D721Med (cell line): ENCODE results near the gene GLYATL1.

Experiments
- DNase-seq: peaks from one replicate; pipeline ENCODE4 v3.0.0; 2011; ENCODE audit warnings: low spot score; ENCODE audit not compliant: insufficient read length
- FAIRE-seq: peaks from 2 replicates; lab custom pipeline; 2011; peaks lifted over from hg19 to GRCh38; lab: Jason Lieb, UNC
- TF ChIP-seq, protein P1 (sequence below): IDR thresholded peaks from 2 replicates; pipeline ENCODE4 v1.5.1; 2012; ENCODE audit warnings: mild to moderate bottlenecking, control low read depth; ENCODE audit not compliant: insufficient read depth; ENCODE audit errors: missing control alignments

GLYATL1 gene, protein sequence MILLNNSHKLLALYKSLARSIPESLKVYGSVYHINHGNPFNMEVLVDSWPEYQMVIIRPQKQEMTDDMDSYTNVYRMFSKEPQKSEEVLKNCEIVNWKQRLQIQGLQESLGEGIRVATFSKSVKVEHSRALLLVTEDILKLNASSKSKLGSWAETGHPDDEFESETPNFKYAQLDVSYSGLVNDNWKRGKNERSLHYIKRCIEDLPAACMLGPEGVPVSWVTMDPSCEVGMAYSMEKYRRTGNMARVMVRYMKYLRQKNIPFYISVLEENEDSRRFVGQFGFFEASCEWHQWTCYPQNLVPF

DNA sequence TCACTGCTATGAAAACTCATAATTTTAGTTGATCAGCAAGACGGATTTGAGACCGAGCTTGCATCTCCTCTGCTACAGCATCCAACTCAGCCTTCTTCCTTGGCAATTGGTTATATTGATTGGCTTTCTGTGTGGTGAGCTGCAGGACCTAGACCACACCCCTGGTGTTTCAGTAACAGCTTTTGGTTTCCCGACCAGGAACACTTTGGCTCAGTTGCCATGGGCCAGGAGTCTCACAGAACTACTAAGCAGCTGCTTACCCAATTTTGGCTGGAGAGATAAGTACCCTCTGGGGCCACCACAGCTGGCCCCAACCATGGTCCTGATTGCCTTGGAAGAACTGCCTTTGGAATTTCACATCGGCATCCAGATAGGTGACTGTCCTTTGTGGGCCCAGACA lies at the start of gene GLYATL1:
TSS of gene GLYATL1 (plus strand) at position 212 of the 400 bp plus-strand sequence. CDS start 7,600 bp downstream, outside the sequence.
- TF ChIP-seq, protein P1, sequence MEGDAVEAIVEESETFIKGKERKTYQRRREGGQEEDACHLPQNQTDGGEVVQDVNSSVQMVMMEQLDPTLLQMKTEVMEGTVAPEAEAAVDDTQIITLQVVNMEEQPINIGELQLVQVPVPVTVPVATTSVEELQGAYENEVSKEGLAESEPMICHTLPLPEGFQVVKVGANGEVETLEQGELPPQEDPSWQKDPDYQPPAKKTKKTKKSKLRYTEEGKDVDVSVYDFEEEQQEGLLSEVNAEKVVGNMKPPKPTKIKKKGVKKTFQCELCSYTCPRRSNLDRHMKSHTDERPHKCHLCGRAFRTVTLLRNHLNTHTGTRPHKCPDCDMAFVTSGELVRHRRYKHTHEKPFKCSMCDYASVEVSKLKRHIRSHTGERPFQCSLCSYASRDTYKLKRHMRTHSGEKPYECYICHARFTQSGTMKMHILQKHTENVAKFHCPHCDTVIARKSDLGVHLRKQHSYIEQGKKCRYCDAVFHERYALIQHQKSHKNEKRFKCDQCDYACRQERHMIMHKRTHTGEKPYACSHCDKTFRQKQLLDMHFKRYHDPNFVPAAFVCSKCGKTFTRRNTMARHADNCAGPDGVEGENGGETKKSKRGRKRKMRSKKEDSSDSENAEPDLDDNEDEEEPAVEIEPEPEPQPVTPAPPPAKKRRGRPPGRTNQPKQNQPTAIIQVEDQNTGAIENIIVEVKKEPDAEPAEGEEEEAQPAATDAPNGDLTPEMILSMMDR = no peak
- FAIRE-seq (no peak), DNase-seq (no peak)

DNA sequence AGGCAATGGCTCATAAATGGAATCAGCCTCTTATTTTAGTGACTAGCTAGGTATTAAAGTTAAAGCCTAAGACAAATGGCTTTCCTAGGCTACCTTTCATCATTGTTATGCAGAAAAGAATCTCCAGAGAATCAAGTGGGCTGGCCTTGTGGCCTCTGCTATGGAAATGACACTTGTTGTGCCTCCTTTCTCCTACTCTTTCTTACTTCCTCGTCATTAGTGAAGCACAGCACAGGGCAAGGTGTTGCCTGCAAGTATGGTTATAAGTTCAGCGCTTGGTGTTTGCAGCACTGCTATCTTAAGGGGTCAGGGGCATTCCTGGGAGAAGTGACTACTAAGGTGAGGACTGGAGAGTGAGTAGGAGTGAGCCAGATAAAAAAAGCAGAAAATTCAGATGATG lies 45.4 kb upstream of the GLYATL1 start:
- TF ChIP-seq, protein P1 = no peak
- DNase-seq (no peak), FAIRE-seq (no peak)

DNA sequence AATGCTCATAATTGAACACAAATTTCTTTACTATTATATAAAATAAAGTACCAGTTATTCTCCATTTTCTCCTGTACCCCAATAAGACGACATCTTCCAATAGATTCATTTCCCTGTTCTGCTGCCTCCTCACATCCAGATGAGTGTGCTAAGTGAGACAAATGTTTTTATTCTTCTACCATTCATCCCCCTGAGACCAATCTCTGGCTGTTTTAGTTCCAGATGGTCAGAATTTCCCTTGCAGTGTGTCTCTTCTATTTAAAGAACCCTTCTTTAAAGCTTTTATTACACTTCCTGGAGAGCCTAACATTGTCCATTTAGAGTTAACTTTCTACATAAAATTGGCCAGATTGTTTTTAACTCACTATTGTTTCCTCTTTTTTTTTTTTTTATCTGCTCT lies 41.2 kb upstream of the GLYATL1 start:
- TF ChIP-seq, protein P1 = no peak
- DNase-seq (no peak), FAIRE-seq (no peak)

DNA sequence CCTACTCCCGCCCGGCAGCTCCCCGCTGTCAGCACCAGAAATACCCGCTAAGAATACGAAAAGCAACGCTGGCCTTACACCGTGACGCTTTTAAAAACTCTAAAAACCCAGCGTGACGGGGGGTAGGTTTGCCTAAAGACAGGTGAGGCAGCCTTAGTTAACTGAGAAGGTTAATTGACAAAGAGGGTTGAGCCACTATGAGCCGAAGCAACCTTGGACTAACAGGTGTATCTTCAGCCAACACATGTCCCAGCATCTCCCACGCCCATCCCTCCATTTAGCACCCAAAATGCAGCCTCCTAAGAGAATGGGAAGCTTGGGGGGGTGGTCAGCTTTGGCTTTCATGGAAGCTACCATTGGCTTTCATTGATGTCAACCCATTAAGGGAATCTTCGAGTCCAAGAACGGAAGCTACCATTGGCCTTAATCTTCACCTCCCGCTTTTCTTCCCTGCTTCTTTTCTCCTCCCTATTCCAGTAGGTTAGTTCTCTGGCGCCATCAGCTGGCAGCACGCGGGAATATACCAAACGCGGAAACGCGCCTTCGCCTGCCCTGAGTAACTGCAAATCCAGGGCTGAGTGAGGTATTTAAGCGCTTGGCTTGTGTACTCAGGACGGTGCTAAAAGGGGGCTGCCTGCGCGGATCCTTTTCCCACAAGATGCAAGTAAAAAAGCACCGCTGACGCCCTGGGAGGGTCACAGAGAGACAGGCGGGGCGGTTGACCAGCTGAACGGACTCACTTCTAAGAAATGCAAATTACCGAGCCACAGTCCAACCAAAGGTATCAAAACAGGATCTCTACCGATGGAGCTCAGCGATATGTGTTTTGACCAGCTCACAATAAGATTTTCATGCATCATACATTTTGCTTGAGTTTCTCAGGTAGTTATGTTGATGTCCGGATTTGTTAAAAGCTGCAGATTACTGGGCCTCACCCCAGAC lies 38.5 kb upstream of the GLYATL1 start:
- no peak for FAIRE-seq
- TF ChIP-seq, protein P1 = peak; percentile 59
- DNase-seq = no peak

DNA sequence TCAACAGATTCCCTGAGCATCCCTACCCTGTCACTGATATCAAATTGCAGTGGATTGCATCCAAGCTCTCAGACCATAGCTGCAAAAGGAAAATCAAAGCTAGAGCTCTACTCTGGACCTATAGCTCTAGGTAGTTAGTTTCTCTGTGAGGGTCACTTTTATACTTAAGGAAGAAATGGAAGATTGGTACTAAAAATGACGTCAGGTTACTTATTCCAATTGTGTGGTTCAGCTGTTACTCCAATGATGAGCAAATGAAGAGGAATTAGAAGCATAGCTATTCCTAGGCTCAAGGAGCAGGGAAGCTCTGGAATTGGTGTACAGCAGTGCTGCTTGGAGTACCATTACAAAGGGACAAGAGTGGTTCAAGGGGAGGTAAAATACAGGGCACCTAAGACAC lies 36.4 kb upstream of the GLYATL1 start:
- TF ChIP-seq, protein P1 = no peak
- FAIRE-seq (no peak), DNase-seq (no peak)

DNA sequence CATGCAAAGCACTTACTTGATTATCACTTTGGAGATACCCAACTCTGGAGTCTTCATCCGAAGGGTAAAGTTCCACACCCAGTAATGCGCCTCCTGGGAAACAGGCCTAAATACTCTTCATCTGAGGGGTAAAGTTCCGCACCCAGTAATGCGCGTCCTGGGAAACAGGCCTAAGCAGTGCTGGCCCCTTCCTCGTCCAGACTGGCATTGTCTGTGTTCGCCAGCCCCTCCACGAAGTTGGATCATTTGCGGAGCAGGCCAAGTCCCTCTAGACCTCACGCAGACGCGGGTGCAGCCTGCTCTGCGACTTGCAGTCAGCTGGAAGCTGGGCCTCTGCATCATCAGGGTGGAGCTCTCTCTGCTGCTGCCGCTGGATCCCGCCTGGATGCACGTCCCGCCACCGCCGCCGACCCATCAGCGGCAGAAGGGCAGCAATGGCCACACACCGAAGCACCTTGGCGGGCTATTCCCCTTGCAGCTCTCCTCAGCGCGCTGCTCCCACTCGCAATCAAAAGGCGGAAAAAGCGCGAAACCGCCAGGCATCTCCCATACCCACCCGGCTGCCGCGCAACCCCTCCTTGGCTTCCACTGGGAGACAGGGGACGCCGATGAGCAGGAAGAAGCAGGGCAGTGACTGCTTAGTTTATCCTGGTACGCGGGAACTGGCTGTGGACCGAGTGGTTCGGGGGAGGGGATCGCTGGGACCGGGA lies 34.1 kb upstream of the GLYATL1 start:
- DNase-seq (peak; percentile 22), FAIRE-seq (no peak)
- TF ChIP-seq, protein P1 = no peak
